HUDEP-2 (cell line): Measurements from ENCODE around the gene TRIM37.

ENCODE experiments used
- DNase-seq, 76 experiments: peaks; one replicate each; lab custom pipeline; 2025; ENCODE audit not compliant: unreplicated experiment in 76 of 76; lab: John Stamatoyannopoulos, UW

TRIM37 gene

DNA sequence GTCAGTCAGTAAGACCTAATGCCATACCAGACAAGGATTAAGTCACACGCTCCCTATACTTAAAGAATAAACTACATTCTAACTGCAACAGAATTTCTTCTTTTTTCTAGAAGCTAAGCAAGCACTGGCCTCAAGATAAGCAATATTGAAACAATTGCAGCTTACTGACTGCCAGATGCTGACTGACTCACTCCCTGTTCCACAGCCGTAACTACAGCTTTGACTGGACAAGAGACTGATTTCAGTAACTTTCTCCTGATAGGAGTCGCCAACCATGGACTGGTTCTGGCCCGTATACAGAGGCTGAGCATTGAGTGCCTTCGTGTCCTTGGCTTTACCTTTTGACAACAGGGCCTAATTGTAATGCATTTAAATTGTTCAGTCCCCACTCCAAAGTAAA is 67.9 kb downstream of the TRIM37 start:
- DNase-seq = peak in 4 of 76 experiments; percentile 1 to 4 (median 2)

DNA sequence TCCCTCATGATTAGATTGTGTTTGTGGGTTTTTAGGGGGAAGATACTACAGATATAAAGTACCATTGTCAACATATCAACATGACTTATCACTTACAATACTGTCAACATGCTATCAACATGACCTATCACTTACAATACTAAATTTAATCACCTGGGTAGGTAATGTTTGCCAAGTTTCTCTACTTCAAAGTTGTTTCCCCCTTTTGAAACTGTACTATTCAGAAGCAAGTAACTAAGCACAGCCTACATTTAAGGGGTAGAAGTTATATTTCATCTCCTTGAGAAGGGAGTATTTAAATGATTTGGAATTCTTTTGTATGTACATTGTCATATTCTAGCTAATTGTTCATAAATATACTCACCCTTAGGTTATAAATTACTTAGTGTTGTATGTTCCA is 68.7 kb downstream of the TRIM37 start:
- DNase-seq = no peak

DNA sequence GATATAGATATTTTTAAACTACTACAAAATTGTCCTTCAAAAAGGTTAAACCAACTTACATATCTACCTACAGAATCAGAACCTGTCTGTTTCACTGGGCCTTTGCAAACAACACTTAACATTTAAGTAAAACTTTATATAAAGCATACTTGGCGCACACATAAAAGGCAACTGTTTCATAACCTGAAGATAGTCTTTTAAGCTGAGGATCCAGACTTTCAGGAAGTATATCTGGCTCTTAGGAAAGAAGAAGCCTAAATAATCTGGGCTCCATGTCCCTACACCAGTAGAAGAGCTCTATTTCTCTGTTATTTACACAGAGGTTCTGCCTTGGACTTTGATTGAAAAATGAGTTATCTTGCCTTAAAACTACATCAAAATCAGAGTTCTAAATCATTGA is 75.9 kb downstream of the TRIM37 start:
- DNase-seq = no peak

DNA sequence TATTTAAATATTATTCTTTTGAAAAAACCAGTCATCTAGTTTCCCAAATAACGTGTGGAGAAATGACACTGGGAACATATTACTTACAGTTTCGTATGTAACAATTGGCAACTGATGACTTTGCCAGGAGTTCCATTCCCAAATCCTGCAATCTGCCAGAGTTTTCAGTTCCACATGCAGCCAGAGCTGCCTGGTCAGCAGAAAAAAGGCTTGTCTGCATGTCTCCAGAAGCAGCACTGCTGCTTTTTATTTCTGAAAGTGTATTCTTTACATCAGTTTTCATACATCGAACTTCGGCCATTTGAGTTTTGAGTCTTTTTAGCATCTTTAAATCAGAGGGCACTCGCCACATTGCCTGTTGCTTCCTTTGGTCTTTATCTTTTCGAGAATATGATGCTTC is 78.4 kb downstream of the TRIM37 start:
- DNase-seq = no peak

DNA sequence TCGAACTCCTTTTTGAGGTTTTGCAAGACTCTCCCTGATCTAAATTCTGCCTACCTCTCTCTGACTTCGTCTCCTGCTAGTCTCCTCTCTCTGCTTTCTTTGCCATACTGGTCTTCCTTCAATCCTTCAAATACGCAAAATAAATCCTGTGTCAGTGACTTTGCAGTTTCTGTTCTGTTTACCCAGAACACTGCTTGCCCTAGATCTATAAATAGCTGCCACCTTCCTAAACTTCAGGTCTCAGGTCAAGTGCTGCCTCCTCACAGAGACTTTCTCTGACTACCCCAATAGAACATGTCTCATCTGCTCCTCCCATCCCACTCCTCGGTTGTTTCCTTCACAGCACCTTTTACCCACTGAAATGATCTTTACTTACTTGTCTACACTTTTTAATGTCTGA is 78.9 kb downstream of the TRIM37 start:
- DNase-seq = no peak

DNA sequence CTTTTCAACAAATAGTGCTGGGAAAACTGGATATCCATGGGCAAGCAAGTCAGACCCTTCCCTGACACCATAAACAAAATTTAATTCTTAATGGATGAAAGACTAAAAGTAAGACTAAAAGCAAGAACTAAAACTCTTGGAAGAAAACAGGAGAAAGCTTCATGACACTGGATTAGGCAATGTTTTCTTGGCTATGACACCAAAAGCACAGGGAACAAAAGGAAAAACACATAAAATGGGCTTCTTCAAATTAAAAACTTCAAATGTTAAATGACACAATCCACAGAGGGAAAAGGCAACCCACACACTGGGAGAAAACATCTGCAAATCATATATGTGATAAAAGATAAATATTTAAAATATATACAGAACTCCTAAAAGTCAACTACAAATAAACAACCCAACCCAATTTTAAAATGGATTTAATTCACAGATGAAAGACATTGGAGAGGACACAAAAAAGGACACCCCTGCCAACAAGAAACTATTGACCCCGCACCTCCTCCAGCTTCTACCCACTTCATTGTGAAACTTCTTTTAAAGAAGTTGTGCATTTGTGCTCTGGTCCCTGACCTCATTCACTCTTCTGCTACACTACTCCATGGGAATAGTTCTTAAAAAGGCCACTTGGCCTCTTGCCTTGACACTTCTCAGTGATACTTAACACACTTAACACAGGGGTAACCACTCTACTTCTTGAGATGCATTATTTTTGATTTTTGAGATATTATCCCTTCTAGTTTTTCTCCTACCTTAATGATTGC is 80.3 kb downstream of the TRIM37 start:
- DNase-seq = no peak

DNA sequence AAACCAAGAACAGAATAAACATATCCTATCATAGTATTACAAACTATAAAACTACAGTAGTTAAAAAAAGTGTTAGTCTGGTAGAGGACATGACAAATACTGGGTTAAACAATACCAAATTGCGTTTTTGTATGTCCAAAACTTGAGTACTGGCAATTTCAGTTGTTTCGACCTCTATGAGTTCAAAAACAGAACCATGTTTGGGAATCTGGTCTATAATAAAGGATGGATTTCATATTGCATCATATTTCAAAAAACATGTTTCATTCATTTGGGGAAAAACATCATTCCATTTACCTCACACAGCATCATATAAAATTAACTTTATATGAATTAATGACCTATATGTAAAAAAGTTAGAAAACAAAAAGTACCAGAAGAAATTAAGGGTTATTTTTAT is 81.8 kb downstream of the TRIM37 start:
- DNase-seq = no peak

DNA sequence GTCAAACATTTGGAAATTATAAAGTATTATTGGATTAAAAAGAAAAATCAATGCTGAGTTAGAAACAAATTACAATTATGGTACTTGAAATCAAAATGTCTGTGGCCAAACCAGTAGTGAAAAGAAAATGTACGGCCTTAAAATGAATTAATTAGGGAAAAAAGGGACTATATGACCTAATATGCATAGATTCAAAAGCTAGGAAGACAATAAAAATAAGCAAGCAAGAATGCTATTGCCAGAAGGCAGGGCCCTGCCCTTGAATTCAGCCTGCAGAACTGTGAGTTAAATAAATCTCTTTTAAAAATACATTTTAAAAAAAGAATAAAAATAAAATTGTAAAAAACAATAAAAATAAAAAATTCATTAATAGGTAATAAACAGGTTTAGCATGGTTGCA is 88.7 kb downstream of the TRIM37 start:
- no peak for DNase-seq

DNA sequence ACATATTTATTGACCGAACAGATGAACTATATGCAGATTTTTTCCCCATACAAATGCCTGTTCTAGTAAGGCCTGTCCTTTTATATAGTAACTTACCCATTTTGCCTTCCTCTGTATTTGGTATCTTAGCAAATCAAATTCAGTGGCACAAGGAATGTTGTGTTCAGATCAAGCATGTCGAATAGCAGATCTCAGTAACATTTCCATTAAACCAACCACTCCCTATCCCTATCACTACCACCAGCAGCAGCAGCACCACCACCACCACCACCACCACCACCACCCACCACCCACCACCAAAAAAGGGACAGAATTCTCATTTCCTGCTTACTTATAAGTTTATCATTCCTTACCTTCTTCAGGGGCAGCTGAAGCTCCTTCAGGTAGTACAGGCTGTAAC is 94.7 kb downstream of the TRIM37 start:
- DNase-seq = peak in 3 of 76 experiments; percentile 5 to 24 (median 19)

DNA sequence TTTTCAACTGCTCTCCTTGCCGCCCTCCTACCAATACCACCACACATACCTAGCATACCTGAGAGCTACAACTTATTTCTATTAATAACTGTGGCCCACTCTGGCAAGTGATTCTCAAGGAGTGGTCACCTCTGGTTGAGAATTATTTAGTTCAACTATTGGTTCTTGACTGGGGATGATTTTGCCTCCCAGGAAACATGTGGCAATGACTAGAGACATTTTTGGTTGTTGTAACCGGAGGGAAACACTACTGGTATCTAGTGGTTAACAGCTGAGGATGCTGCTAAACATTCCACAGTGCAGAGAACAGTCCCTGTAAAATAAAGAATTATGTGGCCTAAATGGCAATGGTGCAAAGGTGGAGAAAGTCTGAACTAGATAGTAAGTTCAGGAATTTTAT is 96.7 kb downstream of the TRIM37 start:
- DNase-seq = no peak

DNA sequence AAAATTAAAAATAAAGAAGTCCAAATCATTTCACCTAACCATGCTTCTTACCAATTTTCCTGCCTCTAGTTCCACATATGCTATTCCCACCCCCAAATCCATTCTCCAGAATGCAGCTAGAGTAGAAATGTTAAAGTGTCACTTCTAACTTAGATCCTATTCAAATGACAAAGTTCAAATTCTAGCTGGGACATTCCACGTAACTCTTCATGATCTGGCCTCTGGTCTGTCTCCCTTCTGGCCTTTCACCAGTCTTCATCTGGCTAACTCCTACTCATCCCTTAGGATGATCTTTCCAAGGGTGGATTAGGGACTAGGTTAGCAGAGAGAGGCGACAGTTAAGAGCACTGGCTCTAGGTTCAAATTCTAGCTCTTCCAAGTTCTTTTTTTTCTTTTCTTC is 97.9 kb downstream of the TRIM37 start:
- DNase-seq = no peak

DNA sequence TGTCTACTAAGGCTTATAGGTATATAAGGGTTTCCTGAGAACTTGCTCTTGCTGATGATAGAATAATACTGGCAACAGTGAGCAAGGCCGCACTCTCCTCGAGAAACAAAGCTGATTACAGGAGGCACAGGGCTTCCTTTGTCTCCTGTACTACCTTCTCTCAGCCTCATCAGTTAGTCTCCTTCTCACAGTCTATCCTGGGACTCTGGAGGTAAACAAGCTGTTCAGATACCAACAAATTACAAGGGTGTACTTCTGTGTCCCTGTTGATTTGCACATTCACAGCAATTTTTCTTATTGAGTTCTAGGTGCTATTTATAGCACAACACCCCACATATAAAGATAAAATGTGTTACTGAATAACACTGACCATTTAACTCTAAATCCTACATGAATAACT is 98.7 kb downstream of the TRIM37 start:
- no peak for DNase-seq

DNA sequence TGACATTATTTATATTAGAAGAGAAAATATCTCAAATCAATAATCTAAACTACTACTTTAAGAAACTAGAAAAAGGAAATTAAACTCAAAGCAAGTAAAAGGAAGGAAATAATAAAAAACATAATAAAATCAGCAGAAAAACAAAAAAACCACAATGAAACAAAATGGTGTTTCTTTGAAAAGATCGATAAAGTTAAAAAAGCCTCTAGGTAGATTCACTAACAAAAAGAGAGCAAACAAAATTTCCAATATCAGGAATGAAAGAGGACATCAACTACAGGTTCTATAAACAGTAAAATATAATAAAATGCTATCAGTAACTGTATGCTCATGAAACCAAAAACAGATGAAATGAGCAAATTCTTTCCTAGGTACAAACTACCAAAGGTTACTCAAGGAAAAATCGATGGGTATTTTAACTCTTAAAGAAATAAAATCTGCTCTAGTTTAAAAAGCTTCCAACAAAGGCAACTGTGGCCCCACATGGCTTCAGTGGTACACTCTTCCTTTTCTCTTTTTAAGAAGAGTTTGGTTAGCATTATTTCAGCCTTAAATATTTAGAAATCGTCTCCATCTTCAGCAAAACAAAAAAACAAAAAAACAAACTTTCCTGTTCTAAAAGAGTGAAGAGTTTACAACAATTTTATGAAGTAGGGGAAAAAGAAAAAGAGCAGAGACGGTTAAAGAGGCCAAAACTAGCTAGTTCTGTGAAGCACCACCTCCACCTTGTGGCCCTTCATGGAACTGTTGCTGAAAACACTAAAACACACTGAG is 102.2 kb downstream of the TRIM37 start:
- peak in 56 of 76 experiments; percentile 3 to 73 (median 35) for DNase-seq

DNA sequence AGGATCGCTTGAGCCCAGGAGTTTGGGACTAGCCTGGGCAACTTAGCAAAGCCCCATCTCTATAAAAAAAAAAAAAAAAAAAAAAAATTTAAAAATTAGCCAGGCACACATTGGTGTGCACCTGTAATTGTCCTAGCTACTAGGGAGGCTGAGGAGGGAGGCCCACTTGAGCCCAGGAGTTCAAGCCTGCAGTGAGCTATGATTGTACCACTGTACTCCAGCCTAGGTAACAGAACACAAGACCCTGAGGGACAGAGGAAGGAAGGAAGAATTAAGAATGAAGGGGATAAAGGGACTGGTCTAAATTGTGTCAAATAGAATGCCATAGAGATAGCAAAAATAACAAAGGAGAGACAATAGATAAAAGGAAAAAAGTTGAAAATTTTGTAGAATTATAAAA is 102.8 kb downstream of the TRIM37 start:
- DNase-seq = no peak

DNA sequence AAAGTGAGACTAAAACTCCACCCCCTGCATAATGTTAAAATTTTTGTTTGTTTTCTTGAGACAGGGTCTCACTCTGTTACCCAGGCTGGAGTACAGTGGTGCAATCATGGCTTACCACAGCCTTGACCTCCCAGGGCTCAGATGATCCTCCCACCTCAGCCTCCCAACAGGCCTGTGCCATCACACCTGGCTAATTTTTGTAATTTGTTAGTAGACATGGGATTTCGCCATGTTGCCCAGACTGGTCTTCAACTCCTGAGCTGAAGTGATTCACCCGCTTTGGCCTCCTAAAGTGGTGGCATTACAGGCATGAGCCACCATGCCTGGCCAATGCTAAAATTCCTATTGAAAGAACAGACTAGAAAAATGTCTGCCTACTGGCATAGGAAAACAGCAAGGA is 103.8 kb downstream of the TRIM37 start:
- DNase-seq = no peak

DNA sequence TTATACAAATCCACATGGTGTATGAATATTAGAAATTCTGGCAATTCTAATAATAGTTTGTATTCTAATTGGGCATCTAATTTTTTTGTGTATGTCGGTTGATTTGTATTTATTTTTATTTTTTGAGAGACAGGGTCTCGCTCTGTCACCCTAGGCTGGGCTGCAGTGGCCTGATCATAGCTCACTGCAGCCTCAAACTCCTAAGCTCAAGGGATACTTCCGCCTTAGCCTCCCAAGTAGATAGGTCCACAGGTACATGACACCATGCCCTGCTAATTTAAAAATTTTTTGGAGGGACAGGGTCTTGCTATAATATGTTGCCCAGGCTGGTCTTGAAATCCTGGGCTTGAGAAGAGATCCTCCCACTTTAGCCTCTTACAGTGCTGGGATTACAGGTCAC is 104.6 kb downstream of the TRIM37 start:
- no peak for DNase-seq

DNA sequence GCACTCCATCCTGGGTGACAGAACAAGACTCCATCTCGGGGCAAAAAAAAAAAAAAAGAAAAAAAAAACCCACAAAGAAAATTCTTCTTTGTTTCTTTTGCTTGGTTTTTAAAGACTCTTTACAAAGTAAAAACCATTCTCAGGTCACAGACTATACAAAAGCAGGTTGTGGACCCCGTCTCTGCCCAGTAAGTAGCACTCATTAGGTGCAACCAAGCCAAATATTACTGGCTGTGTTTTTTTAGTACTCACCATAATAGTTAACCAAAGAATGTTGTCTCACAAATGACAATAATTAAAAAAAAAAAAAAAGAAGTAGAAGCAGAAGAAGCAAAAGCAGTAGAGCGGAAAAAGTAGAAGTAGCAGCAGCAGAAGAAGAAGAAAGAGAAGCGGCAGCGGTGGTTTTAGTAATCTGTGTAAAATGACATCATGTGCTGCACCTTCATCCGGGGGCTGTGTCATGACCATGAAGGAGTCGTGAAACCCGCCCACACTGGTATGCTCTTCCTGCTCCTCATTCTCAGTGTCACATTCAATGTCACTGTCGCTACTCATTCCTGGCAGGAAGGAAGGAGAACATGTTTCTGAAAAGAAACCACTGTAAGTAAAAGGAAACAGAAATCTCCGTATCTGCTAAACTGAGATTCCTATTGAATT is 105.4 kb downstream of the TRIM37 start:
- DNase-seq = no peak

DNA sequence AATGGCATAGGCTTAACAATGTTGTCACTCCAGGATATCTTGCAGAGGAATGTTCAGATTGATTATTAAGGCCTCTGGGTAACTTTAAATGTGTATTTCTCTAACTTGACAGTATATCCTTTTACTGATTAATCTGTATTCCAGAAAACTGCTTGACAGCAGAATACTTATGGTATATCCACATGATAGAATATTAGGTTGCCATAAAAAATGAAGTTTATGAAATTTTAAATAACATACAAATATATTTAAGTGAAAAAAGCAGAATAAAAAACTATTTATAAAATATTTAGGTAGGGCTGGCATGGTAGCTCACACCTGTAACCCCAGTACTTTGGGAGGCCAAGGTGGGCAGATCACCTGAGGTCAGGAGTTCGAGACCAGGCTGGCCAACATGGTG is 106.7 kb downstream of the TRIM37 start:
- no peak for DNase-seq

DNA sequence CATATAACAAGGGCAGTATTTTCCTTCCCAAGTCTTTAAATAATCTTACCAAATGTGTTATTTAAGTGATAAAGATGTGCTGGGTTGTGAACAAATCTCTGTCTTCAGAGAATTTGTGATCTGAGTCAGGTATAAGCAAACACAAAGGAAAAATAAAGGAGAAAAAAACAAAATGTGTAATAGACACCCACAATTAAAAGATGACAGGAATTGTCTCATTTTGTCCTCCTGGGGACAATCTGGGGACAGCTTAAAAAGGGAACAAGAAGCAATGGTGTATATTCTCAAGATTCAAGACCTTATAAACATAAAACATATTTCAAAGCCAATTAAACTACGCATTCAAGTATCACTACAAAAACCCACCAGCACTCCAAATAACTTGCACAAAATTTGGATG is 107.2 kb downstream of the TRIM37 start:
- DNase-seq = no peak

DNA sequence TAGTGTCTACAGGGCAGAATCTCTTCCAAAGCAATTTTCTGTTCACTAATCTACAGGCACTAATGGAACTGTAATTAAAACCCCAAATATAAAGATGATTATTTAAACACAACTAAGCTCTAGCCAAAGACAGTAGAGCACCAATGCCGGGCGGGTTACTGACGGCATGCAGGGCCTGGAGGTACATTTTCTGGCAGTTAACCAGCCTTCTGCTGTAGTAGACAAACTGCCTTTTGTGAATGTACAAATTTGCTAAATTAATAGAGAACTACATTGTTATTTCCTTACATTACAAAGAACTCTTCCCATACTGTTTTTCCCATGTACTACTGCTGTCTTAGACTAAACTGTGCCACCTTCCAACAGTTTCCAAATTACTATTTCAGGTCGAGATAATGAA is 107.8 kb downstream of the TRIM37 start:
- no peak for DNase-seq

DNA sequence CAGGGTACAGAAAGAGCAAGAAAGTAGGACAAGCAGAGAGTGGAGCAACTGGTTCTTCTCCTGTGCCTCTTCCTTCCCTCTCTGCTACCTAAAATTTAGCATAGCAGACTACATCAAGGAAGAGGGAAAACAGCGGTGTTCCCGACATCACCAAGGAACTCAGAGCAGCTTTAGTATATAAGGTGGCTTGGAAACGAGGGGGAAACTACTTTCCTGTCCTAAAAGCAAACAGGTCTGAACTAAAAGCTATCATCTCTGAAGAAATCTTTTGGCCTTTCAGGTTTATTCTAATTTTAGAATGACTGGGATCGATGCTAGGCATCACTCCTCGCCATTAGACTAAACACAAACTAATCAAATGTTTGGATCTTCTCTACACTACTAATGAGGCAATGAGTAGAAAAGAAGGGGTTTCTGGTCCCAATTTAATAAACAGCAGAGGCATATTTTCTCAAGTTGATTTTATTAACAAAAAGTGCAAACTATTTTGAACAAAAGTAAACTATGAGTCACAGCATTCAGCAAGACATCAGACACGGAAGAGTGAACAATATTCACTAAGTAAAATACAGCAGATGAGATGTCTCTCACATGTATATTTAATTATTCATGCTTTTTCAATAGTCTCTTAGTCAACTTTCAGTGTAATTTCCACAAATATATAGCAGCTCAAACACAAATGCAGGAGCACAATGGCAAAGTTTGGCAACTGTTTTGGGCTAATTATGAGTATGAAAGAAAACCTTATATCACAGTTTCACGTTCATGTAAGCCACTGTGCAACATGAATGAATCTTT is 108.7 kb downstream of the TRIM37 start:
- DNase-seq = no peak
